PC-9 (cell line): ENCODE results near the gene CHD1. TPM values are rescaled to one million over a fixed set of nuclear protein-coding genes. Genes with fewer than 3 reads are reported as not detected.

Experiments used
- BruUV-seq: library from RNA; stranded (reverse); fragments of 400-500 nt; replicated peaks from 2 replicates; lab custom pipeline; 2021; lab: Mats Ljungman, UMichigan
- CTCF ChIA-PET: fragments of 300-600 bp; sonication (Branson Sonifier 250); formaldehyde crosslinking; loops from one replicate; lab custom pipeline; 2022; ENCODE audit warnings: antibody characterized with exemption; lab: Charles Lee
- POLR2A ChIA-PET: fragments of 300-600 bp; sonication (Branson Sonifier 250); formaldehyde crosslinking; loops from one replicate; lab custom pipeline; 2022; ENCODE audit warnings: antibody characterized with exemption; ENCODE audit not compliant: unreplicated experiment; lab: Charles Lee
- DNase-seq, 2 experiments: peaks; one replicate each; pipeline versions ENCODE4 v3.0.0 to v3.0.0-alpha.2; 2015 to 2022; ENCODE audit warnings: mixed read lengths in 1 of 2
- H2AFZ ChIP-seq: fragments of 200-600 bp; sonication (generic); 2 replicates; pipeline ENCODE4 v1.8.1; 2017; ENCODE audit warnings: antibody characterized with exemption
- H3F3A ChIP-seq: fragments of 200-600 bp; sonication (generic); 2 replicates; pipeline ENCODE4 v1.8.1; 2017; ENCODE audit warnings: antibody characterized with exemption, mild to moderate bottlenecking, low read depth; ENCODE audit not compliant: insufficient read depth
- H3K27ac ChIP-seq: fragments of 200-600 bp; sonication (generic); 2 replicates; pipeline ENCODE4 v1.6.1; 2016; ENCODE audit warnings: mixed run types
- H3K27me3 ChIP-seq: fragments of 200-600 bp; sonication (generic); 2 replicates; pipeline ENCODE4 v1.6.1; 2016; ENCODE audit warnings: low read depth, mixed run types; ENCODE audit not compliant: insufficient read depth
- H3K36me3 ChIP-seq: fragments of 200-600 bp; sonication (generic); 2 replicates; pipeline ENCODE4 v1.6.1; 2016; ENCODE audit warnings: low read depth, mixed run types
- H3K4me1 ChIP-seq: fragments of 200-600 bp; sonication (generic); replicated peaks from 2 replicates; pipeline ENCODE4 v1.6.1; 2016; ENCODE audit warnings: mixed run types; ENCODE audit not compliant: insufficient read depth
- H3K4me2 ChIP-seq: fragments of 200-600 bp; sonication (generic); 2 replicates; pipeline ENCODE4 v1.6.1; 2017; ENCODE audit warnings: mixed run types
- H3K4me3 ChIP-seq: fragments of 200-600 bp; sonication (generic); 2 replicates; pipeline ENCODE4 v1.6.1; 2016; ENCODE audit warnings: mixed run types
- H3K79me2 ChIP-seq: fragments of 200-600 bp; sonication (generic); 2 replicates; pipeline ENCODE4 v1.6.1; 2017; ENCODE audit warnings: low read depth, mixed run types
- H3K9me2 ChIP-seq: fragments of 200-600 bp; sonication (generic); 2 replicates; pipeline ENCODE4 v1.8.1; 2017; ENCODE audit warnings: mild to moderate bottlenecking; ENCODE audit not compliant: insufficient read depth
- H3K9me3 ChIP-seq: fragments of 200-600 bp; sonication (generic); 2 replicates; pipeline ENCODE4 v1.8.1; 2016; ENCODE audit warnings: low read depth; ENCODE audit not compliant: insufficient read depth
- H4K20me1 ChIP-seq: fragments of 200-600 bp; sonication (generic); 2 replicates; pipeline ENCODE4 v1.8.1; 2017; ENCODE audit not compliant: insufficient read depth
- EZH2 ChIP-seq: fragments of 200-600 bp; sonication (generic); IDR thresholded peaks from 2 replicates; pipeline ENCODE4 v1.8.0; 2017; ENCODE audit warnings: antibody characterized with exemption, low read depth
- intact Hi-C: fragments of 100-400 bp; cut with micrococcal nuclease; formaldehyde crosslinking; loops from one replicate; pipeline ENCODE4 v1.10.0; 2022; ENCODE audit not compliant: unreplicated experiment
- total RNA-seq: library from RNA; stranded (reverse); gene quantifications from 2 replicates; pipeline ENCODE4 v1.2.3, GENCODE V29; 2021
- TF ChIP-seq, protein P1 (sequence below): fragments of 200-600 bp; sonication (generic); conservative IDR thresholded peaks from 2 replicates; pipeline ENCODE4 v1.6.1; 2017; ENCODE audit warnings: mixed run types, antibody characterized with exemption, mild to moderate bottlenecking, moderate library complexity

CHD1 gene
- total RNA-seq, 1 experiment from 2014 or later = 30.5 TPM

DNA sequence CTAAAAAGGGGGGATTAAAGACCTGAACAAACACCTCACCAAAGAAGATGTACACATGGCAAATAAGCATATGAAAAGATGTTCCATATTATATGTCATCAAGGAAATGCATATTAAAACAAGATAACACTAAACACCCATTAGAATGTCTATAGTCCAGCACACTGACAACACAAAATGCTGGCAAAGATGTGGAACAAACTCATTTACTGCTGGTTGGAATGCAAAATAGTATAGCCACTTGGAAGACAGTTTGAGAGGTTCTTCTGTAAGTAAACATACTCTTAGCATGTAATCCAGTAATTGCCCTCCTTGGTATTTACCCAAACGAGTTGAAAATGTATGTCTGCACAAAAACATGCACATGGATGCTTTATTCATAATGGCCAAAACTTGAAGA lies 81.8 kb downstream of the CHD1 start:
- BruUV-seq = no TSS peak
- H3K27me3 ChIP-seq = no peaks in the 10 kb centered on the region
- no peaks in the 10 kb centered on the region for H3F3A ChIP-seq
- DNase-seq = no peak
- no peaks in the 10 kb centered on the region for H3K9me2 ChIP-seq
- peaks cover 7% of the 10 kb centered on the region for H3K9me3 ChIP-seq
- H4K20me1 ChIP-seq = no peaks in the 10 kb centered on the region
- no peaks in the 10 kb centered on the region for H3K79me2 ChIP-seq
- H3K4me1 ChIP-seq = no peaks in the 10 kb centered on the region
- CTCF ChIA-PET = no interaction called here
- H2AFZ ChIP-seq = no peak overlapping the region
- H3K4me2 ChIP-seq = no peak overlapping the region
- no peak for TF ChIP-seq EZH2
- TF ChIP-seq, protein P1, sequence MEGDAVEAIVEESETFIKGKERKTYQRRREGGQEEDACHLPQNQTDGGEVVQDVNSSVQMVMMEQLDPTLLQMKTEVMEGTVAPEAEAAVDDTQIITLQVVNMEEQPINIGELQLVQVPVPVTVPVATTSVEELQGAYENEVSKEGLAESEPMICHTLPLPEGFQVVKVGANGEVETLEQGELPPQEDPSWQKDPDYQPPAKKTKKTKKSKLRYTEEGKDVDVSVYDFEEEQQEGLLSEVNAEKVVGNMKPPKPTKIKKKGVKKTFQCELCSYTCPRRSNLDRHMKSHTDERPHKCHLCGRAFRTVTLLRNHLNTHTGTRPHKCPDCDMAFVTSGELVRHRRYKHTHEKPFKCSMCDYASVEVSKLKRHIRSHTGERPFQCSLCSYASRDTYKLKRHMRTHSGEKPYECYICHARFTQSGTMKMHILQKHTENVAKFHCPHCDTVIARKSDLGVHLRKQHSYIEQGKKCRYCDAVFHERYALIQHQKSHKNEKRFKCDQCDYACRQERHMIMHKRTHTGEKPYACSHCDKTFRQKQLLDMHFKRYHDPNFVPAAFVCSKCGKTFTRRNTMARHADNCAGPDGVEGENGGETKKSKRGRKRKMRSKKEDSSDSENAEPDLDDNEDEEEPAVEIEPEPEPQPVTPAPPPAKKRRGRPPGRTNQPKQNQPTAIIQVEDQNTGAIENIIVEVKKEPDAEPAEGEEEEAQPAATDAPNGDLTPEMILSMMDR = no peak
- POLR2A ChIA-PET = no interaction called here
- no peak overlapping the region for H3K27ac ChIP-seq
- H3K4me3 ChIP-seq = no peak overlapping the region
- intact Hi-C loops = no loop called here
- H3K36me3 ChIP-seq = no peaks in the 10 kb centered on the region

DNA sequence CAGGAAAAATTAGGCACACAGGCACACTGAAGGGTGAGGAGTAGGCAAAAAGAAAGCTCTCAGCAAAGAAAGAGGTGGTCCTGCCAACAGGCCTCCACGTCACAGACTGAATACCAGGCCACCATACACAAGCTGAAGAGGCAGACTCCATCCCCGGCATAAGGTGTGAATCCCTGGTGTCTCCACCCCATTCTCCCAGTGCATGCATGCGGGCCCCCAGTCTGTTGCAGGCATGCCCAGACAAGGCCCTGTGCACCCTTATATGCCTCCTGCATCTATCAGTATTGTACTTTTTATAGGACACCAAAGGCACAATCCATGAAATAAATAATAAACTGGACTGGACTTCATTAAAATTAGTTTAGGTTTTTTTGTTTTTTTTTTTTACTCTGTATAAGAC lies 82.3 kb downstream of the CHD1 start:
- intact Hi-C loops = no loop called here

DNA sequence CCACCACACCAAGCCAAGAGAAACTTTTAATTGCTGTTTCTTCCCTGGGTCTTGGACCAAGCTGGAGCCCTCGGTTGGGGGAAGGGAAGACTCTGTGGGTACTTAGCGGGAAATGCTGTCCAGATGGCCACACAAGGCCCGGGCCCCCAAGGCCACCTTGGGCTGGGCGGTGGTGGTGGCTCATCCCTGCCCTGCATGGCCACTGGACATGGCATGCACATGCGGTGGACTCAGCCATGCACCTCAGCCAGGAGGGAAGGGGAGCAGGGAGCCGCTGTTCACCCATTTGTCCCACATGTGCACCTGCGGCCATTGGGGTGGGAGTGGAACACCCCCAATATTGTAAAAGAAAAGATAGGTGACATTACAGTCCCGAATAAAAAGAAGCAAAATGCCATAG lies 82.9 kb downstream of the CHD1 start:
- H3K4me3 ChIP-seq = no peak overlapping the region
- H2AFZ ChIP-seq = no peak overlapping the region
- H3K36me3 ChIP-seq = no peaks in the 10 kb centered on the region
- H3F3A ChIP-seq = no peaks in the 10 kb centered on the region
- H3K79me2 ChIP-seq = no peaks in the 10 kb centered on the region
- TF ChIP-seq, protein P1 = no peak
- no peak for TF ChIP-seq EZH2
- H3K9me3 ChIP-seq = peaks cover 7% of the 10 kb centered on the region
- no peak overlapping the region for H3K27ac ChIP-seq
- POLR2A ChIA-PET = no interaction called here
- no peak overlapping the region for H3K4me2 ChIP-seq
- H3K9me2 ChIP-seq = no peaks in the 10 kb centered on the region; the same call in 1 of the 2 replicates
- CTCF ChIA-PET = no interaction called here
- no peaks in the 10 kb centered on the region for H3K4me1 ChIP-seq
- no peak for DNase-seq
- H3K27me3 ChIP-seq = no peaks in the 10 kb centered on the region
- H4K20me1 ChIP-seq = no peaks in the 10 kb centered on the region
- no TSS peak for BruUV-seq
- intact Hi-C loops = no loop called here

More for the DNA sequence above, 82.3 kb downstream of the CHD1 start:
- Histone ChIP-seq H3K4me2 (no peak overlapping the region), H3K27ac (no peak overlapping the region), H3F3A (no peaks in the 10 kb centered on the region), H2AFZ (no peak overlapping the region), H3K79me2 (no peaks in the 10 kb centered on the region), H4K20me1 (no peaks in the 10 kb centered on the region), H3K4me3 (no peak overlapping the region), H3K27me3 (no peaks in the 10 kb centered on the region), H3K9me3 (peaks cover 7% of the 10 kb centered on the region), H3K4me1 (no peaks in the 10 kb centered on the region), H3K36me3 (no peaks in the 10 kb centered on the region), H3K9me2 (no peaks in the 10 kb centered on the region; the same call in 1 of the 2 replicates)
- no peak for DNase-seq
- ChIA-PET CTCF (no interaction called here), POLR2A (no interaction called here)
- TF ChIP-seq, protein P1 = no peak
- no peak for TF ChIP-seq EZH2
- BruUV-seq = no TSS peak
